Renal pelvis (tissue), 4 donors: ENCODE measurements around the gene SUPT3H. TPM values are rescaled to one million over a fixed set of nuclear protein-coding genes. Genes with fewer than 3 reads are reported as not detected.
A peak's percentile ranks its signal among the peaks of the same experiment; 100 is the strongest.

Experiments used
- DNase-seq: peaks from one replicate; pipeline ENCODE4 v3.0.0-alpha.2; 2013
- polyA plus RNA-seq, 3 donors: library from polyadenylated mRNA; unstranded; fragments of 120-200 nt; gene quantifications; one replicate each; pipeline ENCODE4 v1.2.1, GENCODE V29; 2013; ENCODE audit not compliant: insufficient read length in 3 of 3

Gene SUPT3H
- polyA plus RNA-seq, 3 donors, result 22.0 to 25.0 (median 24.1) TPM

DNA sequence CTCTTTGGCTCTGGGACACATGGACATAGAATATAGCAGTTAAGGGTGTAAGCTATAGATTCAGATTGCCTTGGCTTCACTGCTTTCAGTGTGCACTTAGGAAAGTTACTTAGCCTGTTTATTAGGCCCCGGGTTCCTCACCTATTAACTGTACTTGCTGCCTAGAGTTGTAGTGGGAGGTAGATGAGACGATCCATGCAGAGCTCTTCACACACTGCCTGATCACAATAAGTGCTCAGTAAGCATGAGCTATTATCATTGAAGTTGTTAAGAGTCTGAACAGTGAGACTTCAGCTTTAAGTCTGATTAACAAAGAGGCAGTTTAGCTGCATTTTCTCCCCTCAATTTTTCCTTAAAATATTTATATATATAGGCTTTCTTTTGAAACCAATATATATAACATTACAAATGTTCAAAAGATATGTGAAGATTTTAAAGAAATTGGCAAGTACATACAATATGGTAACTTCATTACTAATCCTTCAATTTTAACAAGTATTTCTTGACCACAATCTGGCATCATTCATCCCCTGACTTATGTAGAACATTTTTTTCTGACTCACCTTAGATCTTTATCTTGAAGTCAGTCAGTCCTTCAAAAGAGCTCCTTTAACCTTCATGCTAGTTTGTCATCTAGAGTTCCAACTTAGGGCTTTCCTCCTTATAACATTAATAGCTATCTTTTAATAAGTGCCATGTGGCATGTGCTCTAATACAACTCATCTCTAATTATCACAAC is 20.5 kb upstream of the SUPT3H start:
- no peak for DNase-seq

- no peak for DNase-seq
These were observed 16.9 kb upstream of the SUPT3H start for GRCh38 chr6:45394586-45395095.

GRCh38 chr6:45388328-45388727 is 10.6 kb upstream of the SUPT3H start:
- no peak for DNase-seq

DNA sequence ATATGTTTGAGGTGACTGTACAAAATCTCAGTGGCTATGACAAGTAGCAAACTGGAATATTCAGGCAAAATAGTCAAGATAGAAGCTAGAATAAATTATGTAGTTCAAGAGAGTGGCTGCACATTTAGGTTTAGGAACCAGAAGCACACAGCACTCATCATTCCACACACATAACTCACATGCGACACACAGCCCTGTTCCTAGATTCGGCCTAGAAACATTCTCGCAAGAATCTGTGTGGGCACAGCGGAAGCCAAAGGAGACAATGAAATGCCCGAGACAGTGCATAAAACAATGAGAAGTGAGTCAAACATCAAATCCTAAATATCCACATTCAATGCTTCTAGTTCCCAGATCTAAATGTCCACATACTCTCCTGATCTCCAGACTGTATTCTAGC is 9.5 kb upstream of the SUPT3H start:
- DNase-seq, result no peak

GRCh38 chr6:45386501-45386900 is 8.8 kb upstream of the SUPT3H start:
- no peak for DNase-seq

DNA sequence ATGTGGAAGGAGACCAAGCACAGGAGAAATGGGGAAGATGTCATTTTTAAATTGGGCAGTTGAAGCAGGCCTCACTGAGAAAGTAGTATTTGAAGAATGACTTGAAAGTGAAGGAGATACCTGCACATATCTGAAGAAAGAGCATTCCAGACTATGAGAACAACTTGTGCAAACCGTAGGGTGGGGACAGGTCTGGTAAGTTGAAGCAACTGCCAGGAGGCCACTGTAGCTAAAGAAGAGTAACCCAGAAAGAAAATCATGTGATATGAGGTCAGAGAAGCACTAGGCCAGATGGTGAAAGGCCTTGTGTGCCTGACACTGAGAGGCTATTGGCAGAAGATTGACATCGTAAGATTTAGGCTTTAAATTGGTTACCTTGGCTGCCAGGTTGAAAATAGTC is 4.7 kb upstream of the SUPT3H start:
- DNase-seq, result no peak

DNA sequence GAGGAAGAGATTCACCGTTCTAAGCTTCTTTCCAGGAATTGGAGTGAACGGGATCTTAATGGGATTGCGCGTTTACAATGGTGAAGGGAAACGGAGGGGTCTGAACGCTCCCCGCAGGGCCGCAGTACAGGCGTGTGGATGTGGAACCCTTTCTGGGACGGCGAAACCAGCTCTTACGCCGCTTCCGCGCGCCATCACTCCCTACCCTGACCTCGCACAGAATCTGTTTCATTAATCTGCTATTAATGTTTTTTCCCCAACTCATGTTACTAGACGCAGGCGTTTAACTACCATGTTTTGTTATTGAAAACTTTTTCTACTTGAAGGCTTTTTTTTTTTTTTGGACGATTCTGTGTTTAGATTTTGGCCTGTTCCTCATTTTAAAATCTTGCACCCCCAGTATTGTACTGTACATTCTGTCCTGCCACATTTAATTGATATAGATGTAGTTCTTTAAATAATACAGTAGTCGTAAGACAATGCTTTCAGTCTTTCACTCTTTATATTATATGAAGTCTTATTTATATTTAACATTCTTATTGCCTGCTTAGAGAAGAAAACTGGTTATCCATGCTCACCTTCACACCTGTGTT is 696 bp upstream of the SUPT3H start:
- DNase-seq, result no peak

- DNase-seq, result peak; percentile 17
These were observed 636 bp downstream of the SUPT3H start for GRCh38 chr6:45377043-45377553.

GRCh38 chr6:45376310-45377042 is 1.3 kb downstream of the SUPT3H start:
- peak; percentile 11 for DNase-seq

- no peak for DNase-seq
These were observed 2.3 kb downstream of the SUPT3H start for GRCh38 chr6:45375449-45375848.

GRCh38 chr6:45371924-45372573 is 5.7 kb downstream of the SUPT3H start:
- DNase-seq, result no peak

GRCh38 chr6:45369870-45370269 is 7.9 kb downstream of the SUPT3H start:
- DNase-seq, result no peak

DNA sequence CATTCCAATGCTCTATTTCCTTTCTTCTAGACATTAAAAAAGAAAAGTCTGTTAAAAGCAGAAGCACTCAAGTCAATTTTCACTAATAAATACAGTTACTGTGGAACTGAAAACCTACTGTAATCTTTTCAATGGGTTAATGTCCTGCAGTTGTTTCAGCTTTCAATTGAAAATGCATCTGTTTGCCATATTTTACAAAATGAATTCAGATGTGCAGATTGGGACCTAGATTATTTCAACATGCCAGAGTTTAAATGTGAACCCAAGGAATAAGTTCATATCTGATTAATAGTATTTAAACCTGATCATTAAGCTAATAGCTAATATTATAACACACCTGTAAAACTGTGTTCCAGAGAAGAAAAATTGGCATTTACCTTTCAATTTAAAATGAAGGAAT is 9.7 kb downstream of the SUPT3H start:
- DNase-seq, result no peak

- DNase-seq, result no peak
These were observed 11.2 kb downstream of the SUPT3H start for GRCh38 chr6:45366534-45366933.

GRCh38 chr6:45365036-45365435 is 12.7 kb downstream of the SUPT3H start:
- DNase-seq, result no peak

DNA sequence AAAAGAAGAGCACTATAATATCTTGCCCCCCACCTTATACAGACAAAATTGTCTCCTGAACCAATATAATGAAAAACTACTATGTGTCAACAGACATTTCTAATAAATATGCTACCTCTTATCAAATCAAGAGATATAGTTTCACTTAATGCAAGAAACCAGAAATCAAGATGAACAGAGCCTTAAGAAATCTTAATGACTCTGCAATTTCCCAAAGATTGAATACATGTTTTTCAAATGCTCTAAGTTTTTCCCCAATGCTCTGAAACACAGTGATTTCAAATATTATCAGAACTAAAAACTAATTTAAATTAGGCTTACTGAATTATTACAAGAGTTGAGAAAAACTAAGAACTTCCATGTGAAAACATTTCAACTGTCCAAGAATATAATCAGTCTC is 13.3 kb downstream of the SUPT3H start:
- no peak for DNase-seq

DNA sequence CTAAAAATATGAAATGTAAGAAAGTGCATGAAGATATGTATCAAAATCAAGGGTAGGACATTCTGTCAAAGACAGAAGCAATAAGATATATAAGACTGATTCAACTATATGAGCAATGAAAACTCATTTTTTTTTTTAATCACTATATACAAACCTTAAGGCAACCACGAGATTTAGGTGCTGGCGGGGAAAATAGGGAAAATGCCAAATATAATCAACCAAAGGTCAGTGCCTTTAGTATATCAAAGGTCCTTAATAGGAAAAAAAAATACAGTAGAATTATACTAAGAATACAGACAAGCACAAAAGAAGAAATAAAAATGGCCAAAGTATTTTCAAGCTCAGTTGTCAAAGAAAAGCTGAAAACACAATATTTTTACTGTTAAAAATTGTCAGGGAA is 24.1 kb downstream of the SUPT3H start:
- DNase-seq, result no peak

DNA sequence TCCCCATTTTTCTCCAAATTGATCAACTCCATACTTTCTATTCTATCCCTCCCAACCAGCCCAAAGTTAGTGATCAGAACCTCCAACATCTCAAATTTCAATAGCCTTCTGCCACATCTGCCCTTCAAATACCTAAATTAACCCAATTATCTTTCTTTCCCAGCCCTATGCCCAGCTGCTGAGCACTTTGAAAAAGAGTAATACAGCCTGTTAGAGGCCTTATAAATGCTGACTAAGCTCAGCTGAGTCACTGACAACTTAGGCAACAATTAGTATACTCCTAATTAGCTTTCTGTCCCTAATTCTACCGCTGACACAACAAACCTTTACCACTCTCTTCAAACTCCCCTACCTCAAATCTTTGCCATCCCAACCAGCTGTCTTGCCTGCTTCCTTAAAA is 26.1 kb downstream of the SUPT3H start:
- DNase-seq, result no peak

- no peak for DNase-seq
These were observed 26.7 kb downstream of the SUPT3H start for GRCh38 chr6:45351076-45351475.

GRCh38 chr6:45350186-45350710 is 27.5 kb downstream of the SUPT3H start:
- DNase-seq, result no peak

DNA sequence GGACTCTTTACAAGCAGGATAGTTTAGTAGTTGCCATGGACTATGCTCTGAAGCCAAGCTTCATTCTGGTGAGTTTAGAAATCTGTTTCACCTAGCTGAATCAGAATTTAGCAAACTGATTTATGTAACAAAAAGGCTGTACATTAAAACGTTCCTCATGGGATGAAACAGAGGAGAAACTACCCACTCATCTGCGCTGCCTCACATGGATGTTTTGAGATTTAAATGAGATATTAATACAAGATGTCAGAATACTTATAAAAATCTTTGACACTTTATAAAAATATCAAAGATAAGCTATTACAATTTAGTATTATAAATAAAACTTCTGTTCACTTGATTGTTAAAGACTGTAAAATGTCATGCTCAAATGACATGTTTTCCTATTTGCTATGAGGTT is 32.8 kb downstream of the SUPT3H start:
- DNase-seq, result no peak

- DNase-seq, result no peak
These were observed 49.2 kb downstream of the SUPT3H start for GRCh38 chr6:45328523-45328922.
